Testis (tissue), 2 donors: Measurements from ENCODE around the gene HES1.

Experiments
- CTCF ChIP-seq, 3 experiments: fragments of 450-650 bp in 2 of 3; fragments of 200-600 bp in 1 of 3; sonication (generic) in 1 of 3; IDR thresholded peaks; one replicate each; pipeline ENCODE4 v1.5.1; 2016 to 2019; ENCODE audit warnings: antibody characterized with exemption in 3 of 3, mild to moderate bottlenecking in 2 of 3, moderate library complexity in 1 of 3
- POLR2A ChIP-seq: fragments of 450-650 bp; IDR thresholded peaks from one replicate; pipeline ENCODE4 v1.6.1; 2017; ENCODE audit warnings: antibody characterized with exemption, mild to moderate bottlenecking, moderate library complexity

- TF ChIP-seq CTCF (IDR thresholded peaks at IDR 0.05) (no peak), POLR2A (no peak)
Observed at GRCh38 chr3:194090716-194091115, 45.2 kb upstream of the HES1 start.
